SK-N-SH (cell line): ENCODE results near the gene HERC3. TPM values are rescaled to one million over a fixed set of nuclear protein-coding genes. Genes with fewer than 3 reads are reported as not detected.

Experiments used
- CTCF ChIA-PET: fragments of 300-600, 350-600 bp; formaldehyde crosslinking; extraction: SDS; loops from one replicate; lab custom pipeline; 2021; lab: Yijun Ruan, JAX
- POLR2A ChIA-PET: fragments of 350-600 bp; sonication (Branson Sonifier 250); formaldehyde crosslinking; extraction: SDS; loops from one replicate; lab custom pipeline; 2020; ENCODE audit warnings: antibody characterized with exemption, inconsistent platforms; lab: Yijun Ruan, JAX
- DNase-seq: peaks from one replicate; pipeline ENCODE4 v3.0.0; 2012
- H2AFZ ChIP-seq: fragments of 200-600 bp; sonication (generic); 2 replicates; pipeline ENCODE4 v1.8.1; 2016; ENCODE audit warnings: antibody characterized with exemption, mild to moderate bottlenecking, low read depth
- H3F3A ChIP-seq: fragments of 200-600 bp; sonication (generic); replicated peaks from 2 replicates; pipeline ENCODE3; 2016; ENCODE audit warnings: antibody characterized with exemption, mild to moderate bottlenecking; ENCODE audit not compliant: insufficient read depth
- H3K27ac ChIP-seq, 2 experiments: fragments of 200-500 bp in 1 of 2; fragments of 200-600 bp in 1 of 2; sonication (Bioruptor generic) in 1 of 2; sonication (generic), shearing (Covaris generic) in 1 of 2; 2 replicates each; pipeline versions ENCODE4 v1.5.1 to v1.6.1; 2014 to 2016; ENCODE audit warnings: low read depth in 2 of 2, inconsistent platforms in 1 of 2, low read length in 1 of 2, mild to moderate bottlenecking in 1 of 2, mixed read lengths in 1 of 2
- H3K27me3 ChIP-seq: fragments of 200-600 bp; sonication (generic), shearing (Covaris generic); 2 replicates; pipeline ENCODE4 v1.6.1; 2016; ENCODE audit warnings: mixed run types; ENCODE audit not compliant: insufficient read depth
- H3K36me3 ChIP-seq, 2 experiments: fragments of 200-500 bp in 1 of 2; fragments of 200-600 bp in 1 of 2; sonication (Bioruptor generic) in 1 of 2; sonication (generic) in 1 of 2; replicated peaks in 1 of 2; 2 replicates each; pipeline versions ENCODE3 to v1.5.1; 2014 to 2016; ENCODE audit warnings: low read length in 1 of 2, mild to moderate bottlenecking in 1 of 2; ENCODE audit not compliant: insufficient read depth in 2 of 2, control insufficient read depth in 1 of 2
- H3K4me1 ChIP-seq, 2 experiments: fragments of 200-500 bp in 1 of 2; fragments of 200-600 bp in 1 of 2; sonication (Bioruptor generic) in 1 of 2; sonication (generic), shearing (Covaris generic) in 1 of 2; 2 replicates each; pipeline versions ENCODE4 v1.5.1 to v1.6.1; 2014 to 2016; ENCODE audit warnings: low read depth in 1 of 2, low read length in 1 of 2, mixed run types in 1 of 2; ENCODE audit not compliant: insufficient read depth in 2 of 2, control insufficient read depth in 1 of 2
- H3K4me2 ChIP-seq: fragments of 200-600 bp; sonication (generic), shearing (Covaris generic); 2 replicates; pipeline ENCODE4 v1.6.1; 2017; ENCODE audit warnings: mixed run types
- H3K4me3 ChIP-seq, 2 experiments: fragments of 200-500 bp in 1 of 2; fragments of 200-600 bp in 1 of 2; sonication (Bioruptor generic) in 1 of 2; sonication (generic), shearing (Covaris generic) in 1 of 2; 2 replicates each; pipeline versions ENCODE4 v1.5.1 to v1.8.1; 2014 to 2016; ENCODE audit warnings: low read depth in 2 of 2, inconsistent platforms in 1 of 2, low read length in 1 of 2, mild to moderate bottlenecking in 1 of 2, mixed read lengths in 1 of 2, moderate library complexity in 1 of 2
- H3K79me2 ChIP-seq: fragments of 200-600 bp; sonication (generic); 2 replicates; pipeline ENCODE4 v1.8.1; 2017; ENCODE audit warnings: mild to moderate bottlenecking; ENCODE audit not compliant: insufficient read depth
- H3K9ac ChIP-seq: fragments of 200-600 bp; sonication (generic); 2 replicates; pipeline ENCODE4 v1.6.1; 2017; ENCODE audit warnings: mixed run types
- H3K9me2 ChIP-seq: fragments of 200-600 bp; sonication (generic); 2 replicates; pipeline ENCODE4 v1.6.1; 2017; ENCODE audit warnings: mixed run types
- H3K9me3 ChIP-seq: fragments of 200-600 bp; sonication (generic); 2 replicates; pipeline ENCODE4 v1.6.1; 2017; ENCODE audit warnings: mixed run types, mild to moderate bottlenecking, moderate library complexity
- H4K20me1 ChIP-seq: fragments of 200-600 bp; sonication (generic); 2 replicates; pipeline ENCODE4 v1.6.1; 2017; ENCODE audit warnings: mild to moderate bottlenecking, mixed run types; ENCODE audit not compliant: insufficient read depth
- EP300 ChIP-seq, 2 experiments: IDR thresholded peaks; 2 replicates each; pipeline versions ENCODE4 v1.4.0 to v1.6.1; 2012; ENCODE audit warnings: borderline replicate concordance in 1 of 2, low read depth in 1 of 2, low read length in 1 of 2
- FOSL2 ChIP-seq: IDR thresholded peaks from 2 replicates; pipeline ENCODE4 v1.4.0; 2012; ENCODE audit warnings: low read depth, mild to moderate bottlenecking, moderate library complexity, borderline replicate concordance
- FOXM1 ChIP-seq: IDR thresholded peaks from 2 replicates; pipeline ENCODE4 v1.4.0; 2012; ENCODE audit warnings: low read depth, mild to moderate bottlenecking
- GATA2 ChIP-seq: sonication (generic); formaldehyde crosslinking; IDR thresholded peaks from 2 replicates; pipeline ENCODE4 v1.5.0; 2020; ENCODE audit warnings: mild to moderate bottlenecking, missing genetic modification reagents
- MXI1 ChIP-seq: IDR thresholded peaks from 2 replicates; pipeline ENCODE4 v1.6.1; 2012; ENCODE audit warnings: mild to moderate bottlenecking, low read depth, low read length, improper control_type of control experiment
- NRF1 ChIP-seq: IDR thresholded peaks from 2 replicates; pipeline ENCODE4 v1.6.1; 2012; ENCODE audit warnings: low read depth, mild to moderate bottlenecking, low read length
- REST ChIP-seq: IDR thresholded peaks from 2 replicates; pipeline ENCODE4 v1.6.1; 2012; ENCODE audit warnings: mild to moderate bottlenecking, low read depth, low read length, moderate library complexity
- SIN3A ChIP-seq: IDR thresholded peaks from 2 replicates; pipeline ENCODE4 v1.6.1; 2012; ENCODE audit warnings: low read depth, mild to moderate bottlenecking, low read length, moderate library complexity, borderline replicate concordance
- USF1 ChIP-seq: IDR thresholded peaks from 2 replicates; pipeline ENCODE4 v1.4.0; 2012; ENCODE audit warnings: low read depth, borderline replicate concordance
- YY1 ChIP-seq: IDR thresholded peaks from 2 replicates; pipeline ENCODE4 v1.4.0; 2012; ENCODE audit warnings: low read depth, mild to moderate bottlenecking
- WGBS: methylation state at CpG from one replicate; pipeline ENCODE4 v1.1.6; 2017; ENCODE audit warnings: low lambda C conversion rate; 5-methylcytosine and 5-hydroxymethylcytosine counted together
- polyA plus RNA-seq, 3 experiments: library from polyadenylated mRNA; depleted of rRNA; stranded (reverse); fragments of >200 nt; gene quantifications; 2 replicates each; pipeline ENCODE4 v1.2.3, GENCODE V29; 2012

HERC3 gene
- polyA plus RNA-seq, 1 of the 3 experiments (the other 2 are of a cell fraction): 4.6 TPM

GRCh38 chr4:88697588-88698329, 105.5 kb downstream of the HERC3 start, which contains the start of gene NAP1L5:
Gene NAP1L5, minus strand, starts transcription at chr4:88697829. Its CDS starts 75 bp downstream, at chr4:88697754.
- H3K9ac ChIP-seq: peak within 1 kb of the TSS; percentile 53; the same call in 1 of the 2 replicates
- H3K9me3 ChIP-seq: no peaks in the 10 kb centered on the region
- CTCF ChIA-PET: interaction anchor here (2.5 to 3.8 kb wide), 2 partner anchors 9 to 326 kb away, joined by 8 to 19 read pairs; no protein-coding TSS in a partner anchor
- H3K4me3 ChIP-seq: peak within 1 kb of the TSS; percentile 63 to 71
- peak; percentile 14; the same call in 1 of the 2 replicates for TF ChIP-seq MXI1
- TF ChIP-seq REST: no peak
- peak; percentile 73 for TF ChIP-seq YY1
- TF ChIP-seq SIN3A: no peak
- peak; percentile 79 for TF ChIP-seq USF1
- 0 out of 2 replicates have a peak, but pooled peaks have one; percentile 7 for TF ChIP-seq NRF1
- TF ChIP-seq, all 33 proteins: peak for 4
- no peaks in the 10 kb centered on the region for H3K79me2 ChIP-seq
- H3K4me1 ChIP-seq: peaks cover 0 to 8% of the 10 kb centered on the region in 2 experiments; a peak in 2 of 4 replicates
- DNase-seq: peak; percentile 76
- peaks cover 0 to 5% of the 10 kb centered on the region in 2 experiments for H3K36me3 ChIP-seq
- peak within 1 kb of the TSS; percentile 18 to 55; a peak in 3 of 4 replicates for H3K27ac ChIP-seq
- peak within 1 kb of the TSS; percentile 51 for H3K4me2 ChIP-seq
- no peaks in the 10 kb centered on the region for H4K20me1 ChIP-seq
- no peaks in the 10 kb centered on the region for H3K27me3 ChIP-seq
- 79% methylated on average over 21 of the region's 40 CpGs for whole genome bisulfite sequencing
- peak within 1 kb of the TSS; percentile 41; the same call in 1 of the 2 replicates for H2AFZ ChIP-seq
- H3K9me2 ChIP-seq: no peaks in the 10 kb centered on the region
- H3F3A ChIP-seq: peaks cover 3% of the 10 kb centered on the region
- POLR2A ChIA-PET: no interaction called here

- H4K20me1 ChIP-seq: no peaks in the 10 kb centered on the region
- DNase-seq: peak; percentile 24
- H3K4me1 ChIP-seq: peaks cover 0 to 8% of the 10 kb centered on the region in 2 experiments; a peak in 2 of 4 replicates
- TF ChIP-seq EP300 (IDR thresholded peaks at IDR 0.05; ENCODE audit: borderline replicate concordance in 1 of 2, low read depth in 1 of 2, low read length in 1 of 2) (no peak), MXI1 (no peak), GATA2 (CRISPR knock-in tag) (no peak), FOXM1 (no peak), FOSL2 (no peak)
- no peak overlapping the region for H3K4me3 ChIP-seq
- H3K9me2 ChIP-seq: no peaks in the 10 kb centered on the region
- H3K36me3 ChIP-seq: peaks cover 0 to 5% of the 10 kb centered on the region in 2 experiments
- no peak overlapping the region for H3K4me2 ChIP-seq
- H3K9ac ChIP-seq: no peak overlapping the region
- no peaks in the 10 kb centered on the region for H3K27me3 ChIP-seq
- H3K9me3 ChIP-seq: no peaks in the 10 kb centered on the region
- H3F3A ChIP-seq: peaks cover 3% of the 10 kb centered on the region
- ChIA-PET POLR2A (no interaction called here), CTCF (interaction anchor here (3.8 kb wide), 1 partner anchor 8 kb away, joined by 19 read pairs; no protein-coding TSS in a partner anchor)
- no peak overlapping the region for H2AFZ ChIP-seq
- WGBS: 96% methylated on average over 7 of the region's 7 CpGs
- no peak overlapping the region for H3K27ac ChIP-seq
- no peaks in the 10 kb centered on the region for H3K79me2 ChIP-seq
Observed at GRCh38 chr4:88698519-88698918, 106.2 kb downstream of the HERC3 start.
